Keratinocyte (primary cell): Measurements from ENCODE around the gene ADGRG6. TPM values are rescaled to one million over a fixed set of nuclear protein-coding genes. Genes with fewer than 3 reads are reported as not detected.

Experiments used
- DNase-seq: peaks from one replicate; pipeline ENCODE4 v3.0.0-alpha.2; 2011; ENCODE audit warnings: low read depth, missing footprints, low spot score
- FAIRE-seq: peaks from 2 replicates; lab custom pipeline; 2011; peaks lifted over from hg19 to GRCh38; lab: Jason Lieb, UNC
- H2AFZ ChIP-seq: 2 replicates; pipeline ENCODE4 v1.6.0; 2012; ENCODE audit warnings: low read length, control low read depth, inconsistent platforms; ENCODE audit not compliant: control insufficient read depth
- H3K27ac ChIP-seq: 2 replicates; pipeline ENCODE4 v1.5.1; 2011; ENCODE audit warnings: low read length; ENCODE audit not compliant: control insufficient read depth, insufficient read depth
- H3K27me3 ChIP-seq: 3 replicates; pipeline ENCODE4 v1.6.0; 2011; ENCODE audit warnings: low read length; ENCODE audit not compliant: control insufficient read depth, insufficient read depth; ENCODE audit errors: extremely low read depth
- H3K36me3 ChIP-seq, 2 experiments: 2 replicates in 1 of 2; 3 replicates in 1 of 2; pipeline ENCODE4 v1.5.1; 2011; ENCODE audit warnings: low read length in 2 of 2, mild to moderate bottlenecking in 1 of 2; ENCODE audit not compliant: control insufficient read depth in 2 of 2, insufficient read depth in 2 of 2; ENCODE audit errors: extremely low read depth in 1 of 2
- H3K4me1 ChIP-seq: 3 replicates; pipeline ENCODE4 v1.5.1; 2011; ENCODE audit warnings: low read length; ENCODE audit not compliant: control insufficient read depth, insufficient read depth; ENCODE audit errors: extremely low read depth
- H3K4me2 ChIP-seq: 3 replicates; pipeline ENCODE4 v1.6.0; 2011; ENCODE audit warnings: low read depth, low read length; ENCODE audit not compliant: control insufficient read depth, insufficient read depth; ENCODE audit errors: extremely low read depth
- H3K4me3 ChIP-seq, 3 experiments: fragments of 200-600 bp in 1 of 3; sonication (generic) in 1 of 3; 2 replicates in 2 of 3; 3 replicates in 1 of 3; pipeline ENCODE4 v1.5.1; 2011 to 2016; ENCODE audit warnings: low read length in 3 of 3, mild to moderate bottlenecking in 3 of 3, control low read depth in 2 of 3, inconsistent platforms in 1 of 3, low read depth in 1 of 3, mixed read lengths in 1 of 3, mixed run types in 1 of 3, moderate library complexity in 1 of 3; ENCODE audit not compliant: control insufficient read depth in 2 of 3, insufficient read depth in 2 of 3; ENCODE audit errors: extremely low read depth in 1 of 3
- H3K79me2 ChIP-seq: 2 replicates; pipeline ENCODE4 v1.6.0; 2012; ENCODE audit warnings: low read length; ENCODE audit not compliant: control insufficient read depth, insufficient read depth
- H3K9ac ChIP-seq: 3 replicates; pipeline ENCODE4 v1.6.0; 2011; ENCODE audit warnings: low read length; ENCODE audit not compliant: control insufficient read depth, insufficient read depth; ENCODE audit errors: extremely low read depth
- H3K9me1 ChIP-seq: 3 replicates; pipeline ENCODE4 v1.6.0; 2011; ENCODE audit warnings: low read length; ENCODE audit not compliant: control insufficient read depth, insufficient read depth; ENCODE audit errors: extremely low read depth
- H3K9me3 ChIP-seq: 2 replicates; pipeline ENCODE4 v1.5.1; 2012; ENCODE audit warnings: low read depth, low read length; ENCODE audit not compliant: control insufficient read depth
- H4K20me1 ChIP-seq: 3 replicates; pipeline ENCODE4 v1.6.0; 2011; ENCODE audit warnings: low read length; ENCODE audit not compliant: control insufficient read depth, insufficient read depth; ENCODE audit errors: extremely low read depth
- CTCF ChIP-seq, 3 experiments: IDR thresholded peaks in 1 of 3; conservative IDR thresholded peaks in 1 of 3; optimal IDR thresholded peaks in 1 of 3; 2 replicates in 2 of 3; 3 replicates in 1 of 3; pipeline versions ENCODE3 to v1.5.1; 2011; ENCODE audit warnings: low read length in 3 of 3, mild to moderate bottlenecking in 3 of 3, moderate library complexity in 2 of 3, control low read depth in 1 of 3, inconsistent platforms in 1 of 3; ENCODE audit not compliant: insufficient read depth in 2 of 3; ENCODE audit errors: extremely low read depth in 1 of 3
- EZH2 ChIP-seq: IDR thresholded peaks from one replicate; pipeline ENCODE4 v1.6.1; 2012; ENCODE audit warnings: inconsistent platforms, mild to moderate bottlenecking, low read length, moderate library complexity
- dilution Hi-C: fragments of 300-500 bp; cut with MboI; formaldehyde crosslinking; loops from one replicate; pipeline ENCODE4 v1.7.0; 2020; ENCODE audit warnings: low sequenced_read_pairs; ENCODE audit not compliant: extremely low pct_ligation_motif_present
- polyA plus RNA-seq, 5 experiments: library from polyadenylated mRNA; depleted of rRNA in 3 of 5; stranded (reverse) in 3 of 5; stranded (forward) in 1 of 5; unstranded in 1 of 5; fragments of >200 nt; gene quantifications; 1 replicate in 1 of 5; 2 replicates in 3 of 5; 3 replicates in 1 of 5; pipeline versions ENCODE4 v1.2.1 to v1.2.3, GENCODE V29; 2011 to 2012; ENCODE audit warnings: missing spikeins in 2 of 5, low read depth in 1 of 5, low replicate concordance in 1 of 5

The ADGRG6 gene
- polyA plus RNA-seq, 1 donor (not counting 4 experiments of a cell fraction or from before 2014, with no cell fraction given): 20.1 TPM

- TF ChIP-seq CTCF (optimal IDR thresholded peaks at IDR 0.05 in 1 of 3, IDR thresholded peaks at IDR 0.05 in 1 of 3, conservative IDR thresholded peaks at IDR 0.05 in 1 of 3; ENCODE audit: extremely low read depth in 1 of 3, insufficient read depth in 2 of 3, low read length in 3 of 3) (no peak), EZH2 (no peak)
- Histone ChIP-seq H4K20me1 (no peaks in the 10 kb centered on the region), H3K9me3 (no peaks in the 10 kb centered on the region), H3K9ac (no peak overlapping the region), H3K27me3 (no peaks in the 10 kb centered on the region), H3K27ac (peak overlapping the region; percentile 1), H3K4me3 (no peak overlapping the region), H3K4me2 (peak overlapping the region; percentile 57), H3K79me2 (no peaks in the 10 kb centered on the region), H3K9me1 (no peaks in the 10 kb centered on the region), H2AFZ (no peak overlapping the region), H3K4me1 (peaks cover 16% of the 10 kb centered on the region), H3K36me3 (no peaks in the 10 kb centered on the region)
- no peak for DNase-seq
- dilution Hi-C loops: no loop called here
- FAIRE-seq: peak; percentile 67
Observed at GRCh38 chr6:142355520-142356174, 53.8 kb downstream of the ADGRG6 start.

DNA sequence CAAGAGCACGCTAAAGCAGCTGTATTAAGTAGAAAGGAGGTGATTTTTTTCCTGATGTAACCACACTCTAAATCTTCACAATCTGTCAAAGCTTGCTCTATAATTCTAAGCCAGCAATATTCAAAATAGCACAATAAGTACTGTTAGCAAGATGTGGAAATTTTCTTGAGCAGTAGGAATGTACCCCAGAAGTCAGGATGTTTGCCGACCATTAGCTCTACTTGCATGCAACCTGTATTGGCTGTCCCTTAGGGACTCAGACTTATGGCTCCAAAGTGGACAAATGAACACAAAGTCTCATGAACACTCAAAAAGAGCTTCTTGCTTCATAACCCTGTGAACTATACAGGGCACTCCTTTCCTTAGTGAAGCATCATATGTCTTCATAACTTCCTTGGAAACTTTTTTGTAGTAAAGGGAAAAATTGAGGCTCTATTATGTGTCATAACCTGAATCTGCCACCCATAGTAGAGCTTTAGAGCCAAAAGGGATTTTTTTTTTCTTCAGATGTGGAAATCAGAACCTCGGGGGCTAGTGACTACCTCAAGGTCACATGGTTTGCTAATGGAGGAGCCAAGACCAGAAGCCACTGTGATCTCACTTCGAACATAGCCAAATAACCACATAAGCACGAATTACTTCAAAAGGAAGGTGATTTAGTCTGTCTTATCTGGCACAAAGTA is 54.5 kb downstream of the ADGRG6 start:
- no peaks in the 10 kb centered on the region for H3K79me2 ChIP-seq
- no peaks in the 10 kb centered on the region for H3K9me3 ChIP-seq
- H3K4me3 ChIP-seq: no peak overlapping the region
- peak overlapping the region; percentile 57 for H3K4me2 ChIP-seq
- DNase-seq (no peak), FAIRE-seq (no peak)
- dilution Hi-C loops: no loop called here
- no peaks in the 10 kb centered on the region for H3K36me3 ChIP-seq
- H3K27ac ChIP-seq: peak overlapping the region; percentile 1
- no peaks in the 10 kb centered on the region for H3K9me1 ChIP-seq
- H3K27me3 ChIP-seq: no peaks in the 10 kb centered on the region
- H3K4me1 ChIP-seq: peaks cover 16% of the 10 kb centered on the region
- H3K9ac ChIP-seq: no peak overlapping the region
- no peaks in the 10 kb centered on the region for H4K20me1 ChIP-seq
- no peak overlapping the region for H2AFZ ChIP-seq
- TF ChIP-seq CTCF (optimal IDR thresholded peaks at IDR 0.05 in 1 of 3, IDR thresholded peaks at IDR 0.05 in 1 of 3, conservative IDR thresholded peaks at IDR 0.05 in 1 of 3; ENCODE audit: extremely low read depth in 1 of 3, insufficient read depth in 2 of 3, low read length in 3 of 3) (no peak), EZH2 (no peak)
